A204.1 (cell line): ENCODE measurements around the gene BBS2.

Experiments used
- FAIRE-seq: peaks from 2 replicates; lab custom pipeline; 2012; peaks lifted over from hg19 to GRCh38; lab: Jason Lieb, UNC

Gene BBS2, protein sequence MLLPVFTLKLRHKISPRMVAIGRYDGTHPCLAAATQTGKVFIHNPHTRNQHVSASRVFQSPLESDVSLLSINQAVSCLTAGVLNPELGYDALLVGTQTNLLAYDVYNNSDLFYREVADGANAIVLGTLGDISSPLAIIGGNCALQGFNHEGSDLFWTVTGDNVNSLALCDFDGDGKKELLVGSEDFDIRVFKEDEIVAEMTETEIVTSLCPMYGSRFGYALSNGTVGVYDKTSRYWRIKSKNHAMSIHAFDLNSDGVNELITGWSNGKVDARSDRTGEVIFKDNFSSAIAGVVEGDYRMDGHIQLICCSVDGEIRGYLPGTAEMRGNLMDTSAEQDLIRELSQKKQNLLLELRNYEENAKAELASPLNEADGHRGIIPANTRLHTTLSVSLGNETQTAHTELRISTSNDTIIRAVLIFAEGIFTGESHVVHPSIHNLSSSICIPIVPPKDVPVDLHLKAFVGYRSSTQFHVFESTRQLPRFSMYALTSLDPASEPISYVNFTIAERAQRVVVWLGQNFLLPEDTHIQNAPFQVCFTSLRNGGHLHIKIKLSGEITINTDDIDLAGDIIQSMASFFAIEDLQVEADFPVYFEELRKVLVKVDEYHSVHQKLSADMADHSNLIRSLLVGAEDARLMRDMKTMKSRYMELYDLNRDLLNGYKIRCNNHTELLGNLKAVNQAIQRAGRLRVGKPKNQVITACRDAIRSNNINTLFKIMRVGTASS

DNA sequence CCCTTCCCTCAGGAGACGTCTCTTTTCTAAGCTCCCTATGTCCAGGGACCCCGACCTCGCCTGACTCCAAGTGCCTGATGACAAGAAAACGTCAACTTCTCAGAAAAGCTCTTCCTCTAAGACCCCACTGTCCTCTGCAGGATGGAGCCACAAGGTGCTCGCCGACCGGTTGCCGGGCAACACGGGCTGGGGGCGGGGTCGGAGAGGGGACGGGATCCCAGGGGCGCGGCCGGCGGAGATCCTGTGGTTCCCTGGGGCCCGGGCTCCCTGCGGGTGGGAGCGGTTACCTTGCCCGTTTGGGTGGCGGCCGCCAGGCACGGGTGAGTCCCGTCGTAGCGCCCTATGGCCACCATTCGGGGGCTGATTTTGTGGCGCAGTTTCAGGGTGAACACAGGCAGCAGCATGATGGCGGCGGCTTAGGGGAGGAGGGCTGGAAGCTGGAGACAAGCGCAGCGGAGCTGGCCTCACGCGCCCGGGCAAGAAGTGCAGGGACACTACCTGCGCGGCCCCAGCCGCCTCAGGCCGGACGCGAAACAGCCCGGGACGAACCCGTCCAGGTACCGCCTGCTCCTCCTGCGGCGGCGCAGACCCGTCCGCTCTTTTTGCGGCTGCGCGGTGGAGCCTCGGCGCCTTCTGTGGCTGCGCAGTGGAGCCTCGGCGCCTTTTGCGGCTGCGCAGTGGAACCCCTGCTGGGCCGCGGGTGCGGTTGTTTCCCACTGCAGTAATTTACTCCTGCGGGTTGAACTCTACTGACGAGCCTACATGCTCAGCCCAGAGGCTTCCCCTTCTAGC, at the start of gene BBS2:
TSS of gene BBS2 (minus strand) at position 566 of the 792 bp plus-strand sequence. CDS start at position 404, 162 bp downstream.
- FAIRE-seq = no peak

DNA sequence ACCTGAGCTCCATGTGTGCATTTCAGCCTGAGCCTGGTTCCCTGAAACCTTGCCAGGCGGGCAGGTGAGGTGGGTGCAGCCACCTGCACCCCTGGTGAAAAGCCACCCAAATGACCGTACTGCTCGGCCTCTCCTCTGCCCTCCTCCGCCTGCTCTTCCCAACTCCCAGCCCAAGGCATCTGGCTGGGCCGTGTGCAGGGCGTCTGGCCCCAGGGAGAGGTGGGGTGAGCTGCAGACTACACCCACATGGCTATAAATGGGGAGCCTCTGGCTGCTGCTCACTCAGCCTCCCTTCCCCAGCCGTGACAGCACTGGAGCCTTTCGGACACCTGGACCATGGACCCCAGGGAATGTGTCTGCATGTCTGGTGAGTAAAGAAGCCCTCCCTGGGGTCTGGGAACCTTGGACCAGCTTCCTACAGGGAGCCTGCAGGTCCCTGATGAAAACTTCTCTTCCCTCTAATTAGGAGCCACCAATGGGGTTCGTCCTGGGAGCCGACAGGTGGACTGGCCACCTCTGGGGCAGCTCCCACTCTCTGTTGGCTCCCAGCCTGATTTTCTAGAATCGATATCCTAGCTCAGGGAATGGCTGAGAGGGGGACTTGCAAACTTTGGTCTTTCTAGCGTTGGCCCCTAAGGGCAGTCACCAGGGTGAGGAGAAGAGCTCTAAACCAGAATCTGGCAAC, 45.1 kb upstream of the BBS2 start, which contains the start of gene MT4:
TSS of gene MT4 (plus strand) at position 281 of the 685 bp plus-strand sequence. CDS start at position 337, 56 bp downstream.
- no peak for FAIRE-seq

DNA sequence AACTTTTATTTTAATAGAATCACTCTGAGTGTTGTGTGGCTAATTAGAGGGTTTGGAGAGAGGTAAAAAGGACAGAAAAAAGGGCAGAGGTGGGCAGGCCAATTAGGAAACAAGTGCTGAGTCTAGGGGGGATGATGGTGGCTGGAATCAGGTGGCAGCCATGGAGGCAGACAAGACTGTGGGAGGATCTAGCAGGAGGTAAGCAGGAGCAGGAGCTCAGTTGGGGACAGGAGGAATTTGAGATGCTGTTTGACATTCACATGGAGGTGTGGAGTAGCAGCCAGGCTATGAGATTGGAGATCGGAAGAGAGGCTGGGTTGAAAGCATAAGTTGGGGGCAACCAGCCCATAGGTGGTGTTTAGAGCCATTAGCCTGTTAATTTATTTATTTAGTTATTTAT, 41.3 kb upstream of the BBS2 start:
- no peak for FAIRE-seq

DNA sequence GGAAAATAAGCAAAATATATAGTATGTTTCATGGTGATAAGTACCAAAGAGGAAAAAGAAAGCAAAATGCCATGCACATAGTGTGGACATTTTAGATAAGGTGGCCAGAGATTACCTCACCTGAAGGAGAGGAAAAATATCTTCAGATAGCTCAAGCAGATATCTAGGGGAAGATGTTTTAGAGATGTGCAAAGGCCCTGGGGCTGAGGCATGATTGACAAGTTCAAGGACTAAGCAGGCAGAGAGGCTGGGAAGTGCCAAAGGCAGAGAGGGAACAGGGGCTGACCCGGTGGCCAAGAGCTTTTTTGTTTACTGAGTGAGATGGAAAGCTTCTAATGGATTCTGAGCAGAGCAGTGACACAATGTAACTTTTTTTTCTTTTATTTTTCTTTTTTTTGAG, 40.6 kb upstream of the BBS2 start:
- no peak for FAIRE-seq

DNA sequence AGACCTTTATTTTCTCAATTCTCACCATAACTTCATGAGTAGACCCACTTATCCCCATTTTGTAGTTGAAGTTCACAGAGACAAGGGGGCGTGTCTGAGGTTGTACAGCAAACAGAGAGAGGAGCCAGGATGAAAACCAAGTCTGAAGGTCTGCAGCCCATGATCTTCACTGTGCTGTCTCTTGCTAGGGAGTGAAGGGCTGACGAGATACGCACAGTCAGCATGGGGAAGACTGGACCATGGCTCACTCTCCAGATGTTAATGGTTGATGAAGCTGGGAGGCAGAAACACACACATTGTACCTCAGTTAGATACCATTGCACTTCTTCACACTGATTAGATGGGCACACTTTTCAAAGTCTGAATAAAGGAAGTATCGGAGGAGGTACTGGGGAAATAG, 39.3 kb upstream of the BBS2 start:
- no peak for FAIRE-seq

DNA sequence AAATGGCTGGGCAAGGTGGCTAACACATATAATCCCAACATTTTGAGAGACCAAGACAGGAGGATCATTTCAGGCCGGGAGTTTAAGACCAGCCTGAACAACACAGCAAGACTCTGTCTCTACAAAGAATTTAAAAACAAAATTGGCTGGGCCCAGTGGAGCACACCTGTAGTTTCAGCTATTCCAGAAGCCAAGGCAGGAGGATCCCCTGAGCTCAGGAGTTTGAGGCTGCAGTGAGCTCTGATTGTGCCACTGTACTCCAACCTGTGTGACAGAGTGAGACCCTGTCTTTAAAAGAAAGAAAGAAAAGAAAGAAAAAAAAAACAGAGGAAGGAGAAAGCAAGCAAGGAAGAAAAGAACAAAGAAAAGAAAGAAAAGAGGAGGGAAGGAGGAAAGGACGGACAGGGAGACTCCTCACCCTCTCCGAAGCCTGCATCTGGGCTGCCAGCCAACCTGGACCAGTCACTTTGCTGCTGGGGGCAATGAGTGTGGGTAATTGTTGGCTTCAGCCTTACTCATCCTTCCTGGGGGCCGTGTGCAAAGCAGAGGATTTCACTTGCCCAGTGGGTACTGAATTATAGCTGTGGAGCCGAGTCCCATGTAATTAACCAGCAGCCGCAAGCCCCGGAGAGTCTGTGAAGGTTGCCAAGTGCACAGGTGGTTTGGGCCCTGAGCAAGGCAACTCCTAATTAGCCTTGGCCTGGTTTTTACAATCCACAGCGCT, 38.4 kb upstream of the BBS2 start:
- FAIRE-seq = no peak

DNA sequence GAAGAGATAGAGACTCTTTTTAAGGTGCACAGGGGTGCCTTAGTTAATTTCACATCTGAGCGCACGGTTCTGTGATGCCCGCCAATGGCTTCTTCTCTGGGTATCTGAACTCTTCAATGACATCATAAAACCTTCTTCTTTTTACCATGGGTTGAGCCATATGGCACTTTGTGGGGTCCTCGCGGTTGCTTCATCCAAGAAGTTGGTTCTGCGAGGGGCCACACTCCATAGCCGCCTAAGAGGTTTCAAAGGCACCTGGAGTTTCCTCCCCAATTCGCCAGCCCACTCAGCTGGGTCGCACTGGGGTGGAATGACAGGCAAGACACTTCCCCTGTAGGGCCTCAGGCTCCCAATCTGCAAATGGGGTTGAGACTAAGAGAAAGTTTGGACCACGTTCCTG, 34.6 kb upstream of the BBS2 start:
- FAIRE-seq = no peak

DNA sequence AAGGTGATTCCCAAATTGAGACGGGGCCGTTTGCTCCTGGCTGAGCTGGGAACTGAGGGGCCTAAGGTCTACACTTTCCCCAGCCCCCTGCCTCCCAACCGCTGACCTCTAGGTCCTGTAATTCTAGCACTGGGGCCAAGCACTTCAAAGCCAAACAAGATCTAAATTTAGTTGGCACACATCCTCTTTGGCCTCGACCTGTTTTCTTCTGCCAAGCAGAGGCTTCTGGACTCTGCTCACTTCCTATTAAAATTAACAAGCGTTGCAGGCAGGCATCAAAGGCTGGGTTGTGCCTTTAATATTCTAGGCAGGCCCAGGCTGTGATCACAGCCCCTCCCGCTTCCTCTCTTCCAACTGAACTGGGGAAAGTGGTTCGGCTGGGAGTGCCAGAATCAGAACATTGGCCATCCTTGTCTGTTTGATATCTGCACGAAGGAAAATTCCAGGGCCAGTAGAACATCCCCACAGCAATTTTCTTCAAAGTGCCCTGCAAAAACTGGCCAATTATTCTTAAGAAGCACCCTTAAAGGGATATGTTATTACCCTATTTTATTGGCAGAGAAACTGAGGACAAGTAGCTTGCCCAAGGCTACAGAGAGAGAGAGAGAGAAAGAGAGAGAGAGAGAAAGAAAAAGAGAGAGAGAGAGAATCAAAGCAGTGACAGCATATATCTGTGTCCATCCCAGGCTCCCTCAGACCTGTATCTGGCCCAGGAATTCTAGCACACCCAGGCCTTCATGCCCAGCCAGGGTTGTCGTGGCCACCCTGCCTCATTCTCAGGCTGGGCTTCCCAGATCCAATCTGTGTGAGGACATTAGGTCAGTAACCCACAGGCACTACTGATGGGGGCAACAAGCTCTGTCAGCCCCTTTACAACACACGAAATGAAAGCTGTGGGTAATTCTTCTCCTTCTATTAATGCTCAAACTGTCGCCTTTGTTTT, 32.2 kb upstream of the BBS2 start:
- FAIRE-seq = no peak

DNA sequence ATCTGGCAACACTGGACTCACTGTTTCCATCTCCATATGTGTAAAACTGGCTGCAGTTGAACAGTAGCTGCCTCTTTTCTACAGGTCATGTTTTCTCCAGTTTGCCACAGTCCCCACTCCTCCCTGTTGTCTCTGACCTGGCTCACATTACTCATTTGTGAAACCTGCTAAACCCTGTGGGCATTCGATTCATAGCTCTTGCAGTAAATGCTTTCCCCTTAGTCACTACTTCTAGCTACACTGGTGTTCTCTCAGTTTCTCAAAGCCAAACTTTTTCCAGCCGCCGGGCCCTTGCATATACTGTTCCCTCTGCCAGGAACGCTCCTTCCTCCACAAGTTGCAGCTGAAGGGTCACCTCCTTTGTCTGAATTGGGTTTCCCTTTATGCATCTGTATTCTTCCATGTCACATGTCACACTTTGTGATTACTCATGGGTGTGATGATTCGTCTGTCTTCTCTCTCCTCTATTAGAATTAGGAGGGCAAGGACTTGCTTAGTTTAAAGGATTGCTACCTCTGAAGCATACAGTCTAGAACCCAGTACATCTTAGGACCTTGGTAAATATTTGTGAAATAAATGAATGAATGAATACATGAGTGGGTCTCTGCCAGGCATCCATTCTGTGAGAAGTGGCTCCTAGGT, 30.0 kb upstream of the BBS2 start:
- FAIRE-seq = no peak

DNA sequence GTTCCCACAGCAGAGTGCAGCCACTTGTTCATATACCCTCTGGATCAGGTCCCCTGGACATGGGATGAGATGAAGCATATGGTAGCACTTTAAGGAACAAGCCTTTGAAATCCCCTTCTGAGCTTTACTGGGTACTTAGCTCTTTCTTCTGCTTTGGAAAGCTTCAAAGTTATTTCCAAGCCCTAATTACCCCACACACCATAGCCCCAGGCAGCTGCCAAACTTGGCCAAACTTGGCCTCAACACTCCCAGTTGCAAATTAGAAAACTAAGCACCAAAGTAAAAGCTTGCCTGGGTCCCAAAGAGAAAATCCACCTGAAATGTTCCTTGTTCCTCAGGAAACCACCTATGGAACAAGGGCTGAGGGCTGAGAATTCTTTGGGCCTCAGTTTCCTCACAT, 29.3 kb upstream of the BBS2 start:
- no peak for FAIRE-seq

DNA sequence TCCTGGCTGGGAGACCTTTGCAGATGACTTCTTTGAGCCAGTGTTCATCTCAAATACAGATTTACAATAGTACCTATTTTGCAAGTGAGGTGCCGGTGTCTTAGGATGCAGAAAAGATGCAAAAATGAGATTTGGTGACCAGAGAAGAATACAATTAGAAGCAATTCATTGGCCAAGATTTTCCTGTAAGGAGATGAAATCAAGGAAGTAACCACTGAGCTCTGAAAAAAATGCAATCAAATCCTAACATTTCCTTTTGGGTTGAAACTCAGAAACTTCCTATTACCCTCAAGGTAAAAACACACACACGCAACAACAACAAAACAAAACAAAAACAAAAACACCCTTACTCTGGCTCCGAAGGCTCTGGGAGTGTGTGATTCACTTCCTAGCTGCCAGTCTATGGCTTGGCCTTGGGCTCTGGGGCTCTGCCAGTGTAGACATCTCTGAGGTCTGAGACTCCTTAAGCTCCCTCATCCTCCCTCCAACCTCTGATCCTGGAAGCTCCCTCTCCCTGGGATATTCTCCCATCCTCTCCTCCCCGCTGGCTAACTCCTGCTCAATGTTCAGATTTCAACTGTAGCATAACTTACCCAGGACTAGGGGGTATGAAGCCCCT, 28.2 kb upstream of the BBS2 start:
- no peak for FAIRE-seq

DNA sequence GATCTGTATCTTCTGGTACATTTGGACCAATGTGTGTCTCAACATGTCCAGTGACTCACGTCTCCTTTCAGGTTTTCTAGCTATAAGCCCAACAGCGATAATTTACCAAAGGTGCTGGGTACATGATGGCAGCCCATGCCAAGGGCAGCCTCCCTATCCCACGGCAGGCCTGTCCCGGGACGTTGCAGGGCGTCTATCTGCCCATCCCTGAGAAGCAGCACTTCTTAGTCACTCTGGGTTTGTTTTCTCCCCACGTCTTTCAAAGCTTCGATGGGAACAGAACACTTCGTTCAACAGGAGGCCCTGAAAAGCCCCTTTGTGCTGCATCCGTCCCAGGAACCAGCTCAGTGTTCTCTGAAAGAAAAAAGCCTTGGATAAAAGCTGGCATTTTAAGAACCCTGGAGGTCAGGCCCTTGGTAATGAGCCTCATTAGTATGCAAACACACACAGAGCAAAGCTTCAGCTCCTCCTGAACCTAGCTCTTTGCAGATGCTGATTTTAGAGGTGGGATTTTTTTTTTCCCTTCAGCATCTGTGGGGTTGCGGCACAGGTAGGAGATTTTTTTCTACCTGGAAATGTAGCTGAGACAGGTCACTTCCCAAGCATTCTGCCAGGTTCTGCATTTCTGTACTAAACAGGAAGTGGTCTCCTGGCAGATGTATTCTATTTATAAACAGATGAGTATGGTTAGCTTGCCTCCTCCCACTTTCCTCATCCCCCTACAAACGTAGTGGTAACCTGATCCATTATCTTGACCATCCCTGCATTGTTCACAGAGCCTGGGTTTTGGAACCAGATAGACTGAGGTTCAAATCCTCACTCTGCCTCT, 27.5 kb upstream of the BBS2 start:
- FAIRE-seq = no peak

DNA sequence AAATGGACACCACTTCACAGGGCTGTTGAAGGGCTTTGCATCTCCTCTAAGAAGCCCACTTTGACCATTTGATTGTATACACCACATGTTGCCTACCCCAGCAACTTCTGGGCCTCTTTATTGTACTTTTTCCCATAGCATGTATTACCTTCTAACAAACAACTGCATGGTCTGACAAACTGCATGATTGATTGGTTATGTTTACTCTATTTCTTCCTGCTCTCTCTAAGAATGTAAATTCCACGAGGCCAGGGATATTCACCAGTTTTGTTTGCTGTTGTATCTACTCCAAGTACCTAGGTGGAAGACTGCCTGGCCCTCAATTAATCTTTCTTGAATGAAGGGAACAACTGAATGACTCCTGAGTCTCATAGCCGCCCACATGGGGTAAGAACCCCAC, 22.2 kb upstream of the BBS2 start:
- no peak for FAIRE-seq

DNA sequence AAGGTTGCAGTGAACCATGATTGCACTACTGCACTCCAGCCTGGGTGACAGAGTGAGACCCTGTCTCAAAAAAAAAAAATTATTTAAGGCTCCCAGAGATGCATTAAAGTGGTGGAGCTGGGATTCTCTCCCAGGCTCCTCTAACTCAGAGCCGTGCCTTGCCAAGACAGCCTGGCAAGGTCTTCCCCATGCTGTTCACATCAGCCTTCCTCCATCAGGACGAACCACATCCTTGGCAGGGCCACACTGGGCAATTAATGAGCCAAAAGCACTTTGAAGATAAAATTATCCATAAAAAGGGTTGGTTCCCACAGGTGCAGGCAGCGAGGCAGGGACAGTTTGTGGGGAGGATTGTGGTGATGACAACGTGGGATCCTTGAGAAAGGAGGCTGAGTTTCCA, 19.8 kb upstream of the BBS2 start:
- FAIRE-seq = no peak

DNA sequence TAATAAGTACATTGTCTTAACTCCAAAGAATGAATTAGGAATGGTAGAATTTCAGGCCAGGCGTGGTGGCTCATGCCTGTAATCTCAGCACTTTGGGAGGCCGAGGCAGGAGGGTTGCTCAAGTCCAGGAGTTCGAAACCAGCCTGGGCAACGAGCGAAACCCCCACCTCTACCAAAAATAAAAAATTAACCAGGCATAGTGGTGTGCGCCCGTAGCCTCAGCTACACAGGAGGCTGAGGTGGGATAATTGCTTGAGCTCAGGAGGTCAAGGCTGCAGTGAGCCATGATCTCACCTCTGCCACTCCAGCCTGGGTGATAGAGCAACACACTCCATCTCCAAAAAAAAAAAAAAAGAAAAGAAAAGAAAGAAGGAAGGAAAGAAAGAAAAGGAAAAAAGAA, 18.5 kb upstream of the BBS2 start:
- no peak for FAIRE-seq

DNA sequence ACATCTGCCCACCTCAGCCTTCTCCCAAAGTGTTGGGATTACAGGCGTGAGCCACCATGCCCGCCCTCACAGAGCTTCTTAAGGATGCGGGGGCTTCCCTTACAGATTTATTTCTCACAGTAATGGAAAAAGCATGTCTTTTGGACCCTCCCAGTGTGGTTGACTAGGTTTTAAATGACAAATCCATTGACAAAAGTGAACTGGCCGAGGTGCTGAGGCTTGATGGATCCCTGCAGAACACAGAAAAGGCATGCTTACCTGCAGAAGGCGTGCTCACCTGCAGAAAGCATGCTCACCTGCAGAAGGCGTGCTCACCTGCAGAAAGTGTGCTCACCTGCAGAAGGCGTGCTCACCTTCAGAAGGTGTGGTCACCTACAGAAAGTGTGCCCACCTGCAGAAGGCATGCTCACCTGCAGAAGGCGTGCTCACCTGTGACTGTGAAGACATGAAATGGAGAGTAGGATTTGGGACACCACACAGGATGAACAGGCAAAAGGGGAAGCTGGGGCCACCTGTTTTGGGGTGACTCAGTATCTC, 15.1 kb upstream of the BBS2 start:
- no peak for FAIRE-seq

DNA sequence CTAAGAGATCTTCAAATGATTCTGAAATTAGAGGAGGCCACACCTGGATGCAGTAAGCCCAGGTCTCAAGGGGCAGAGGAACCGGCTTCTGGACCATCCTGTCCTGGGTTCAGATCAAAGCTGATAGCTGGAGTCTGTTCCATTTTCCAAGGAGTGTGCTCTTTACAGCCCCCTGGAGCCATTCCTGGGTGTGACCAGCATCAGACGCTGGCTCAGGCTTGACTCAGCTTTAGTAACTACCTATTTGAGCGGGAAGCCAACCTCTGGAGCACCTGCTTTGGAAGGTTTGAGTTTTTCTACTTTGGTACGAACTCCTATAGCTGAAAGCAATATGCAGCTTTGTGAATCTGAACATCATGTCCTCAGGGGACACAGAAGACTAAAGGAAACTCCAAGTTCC, 12.9 kb upstream of the BBS2 start:
- FAIRE-seq = no peak

DNA sequence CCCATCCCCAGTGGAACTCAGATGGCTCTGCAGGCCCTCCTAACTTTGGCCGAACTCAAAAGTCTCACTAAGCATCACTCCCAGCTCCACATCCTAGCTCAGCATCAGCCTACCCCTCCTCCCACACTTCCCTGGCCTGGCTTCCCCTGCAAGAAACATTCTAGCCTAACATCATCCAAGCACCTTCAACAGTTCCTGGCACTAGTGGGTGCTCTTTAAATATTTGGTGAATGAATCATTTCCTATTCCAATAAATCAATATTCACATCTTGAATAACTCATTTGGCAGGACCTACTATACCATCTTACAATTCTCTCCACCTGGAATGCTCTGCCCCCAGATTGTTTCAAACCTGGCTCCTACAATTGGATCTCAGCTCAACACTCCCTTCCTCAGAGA, 11.0 kb upstream of the BBS2 start:
- no peak for FAIRE-seq
